ENCODE results near the gene ADSL. TPM values are rescaled to one million over a fixed set of nuclear protein-coding genes. Genes with fewer than 3 reads are reported as not detected.

The ADSL gene
- 10 to 100 TPM; 34.0 to 48.1 (median 42.8) TPM for total RNA-seq
- long read RNA-seq, donor 1, full-length matches to known transcripts, result 49 of 61 reads
- long read RNA-seq, donor 1, partial matches to known transcripts, result 3 of 61 reads
- long read RNA-seq, donor 1, other reads (novel, unspliced or antisense), result 9 of 61 reads
- long read RNA-seq, donor 2, full-length matches to known transcripts, result 48 of 51 reads
- long read RNA-seq, donor 2, partial matches to known transcripts, result 0 of 51 reads
- long read RNA-seq, donor 2, other reads (novel, unspliced or antisense), result 3 of 51 reads

DNA sequence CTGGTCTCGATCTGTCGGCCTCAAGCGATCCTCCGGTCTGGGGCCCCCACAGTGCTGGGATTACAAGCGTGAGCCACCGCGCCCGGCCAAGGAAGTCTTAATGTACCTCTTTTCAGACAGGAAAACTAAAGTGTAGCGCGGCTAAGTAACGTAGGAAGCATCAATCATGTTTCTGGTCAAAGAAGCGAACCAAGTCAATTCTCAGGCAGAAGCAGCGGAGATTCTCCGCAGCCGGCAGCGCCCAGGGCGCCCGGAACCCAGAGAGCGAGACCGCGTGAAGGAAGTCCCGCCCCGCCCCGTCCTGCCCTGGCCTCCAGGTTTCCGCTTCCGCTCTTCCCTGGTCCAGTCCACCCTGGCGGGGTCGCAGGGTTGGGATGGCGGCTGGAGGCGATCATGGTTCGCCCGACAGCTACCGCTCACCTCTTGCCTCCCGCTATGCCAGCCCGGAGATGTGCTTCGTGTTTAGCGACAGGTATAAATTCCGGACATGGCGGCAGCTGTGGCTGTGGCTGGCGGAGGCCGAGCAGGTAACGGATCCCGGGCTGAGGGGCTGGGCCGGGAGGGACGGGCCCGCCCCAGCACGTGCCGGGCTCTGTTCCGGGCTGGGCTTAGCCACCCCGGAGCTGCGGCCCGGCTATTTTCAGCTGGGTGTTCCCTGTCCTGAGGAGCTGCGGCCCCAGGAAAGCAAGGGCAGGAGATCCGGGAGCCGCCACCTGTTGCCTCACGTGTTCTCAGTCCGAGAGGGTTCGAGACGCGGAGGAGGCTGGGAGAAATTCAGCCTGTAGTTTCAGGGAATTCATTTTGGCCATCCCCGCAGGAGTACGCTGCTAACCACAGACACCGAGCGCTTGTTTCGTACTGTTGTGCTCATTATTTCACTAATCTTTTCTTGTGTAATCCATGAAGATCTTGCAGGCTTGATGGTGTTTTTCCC is at the start of gene ADSL:
Gene ADSL (plus strand): TSS at position 316 of the 934 bp plus-strand sequence. CDS start 59 bp downstream, at position 375.
- intact Hi-C loops (cut with DNase I, micrococcal nuclease), result loop anchor here in 1 of 2 donors (10.0 kb wide), 2 partner anchors 302 to 812 kb away; partner anchors contain the start of gene RPS19BP1
- ATAC-seq (peak; percentile 94), DNase-seq (peak; percentile 93)
- Histone ChIP-seq H3K9me3 (no peaks in the 10 kb centered on the region), H3K36me3 (ENCODE audit: low read depth) (no peaks in the 10 kb centered on the region), H3K4me3 (peak within 1 kb of the TSS; percentile 56), H3K4me1 (ENCODE audit: low read depth) (peaks cover 22% of the 10 kb centered on the region)
- TF ChIP-seq, protein P1, sequence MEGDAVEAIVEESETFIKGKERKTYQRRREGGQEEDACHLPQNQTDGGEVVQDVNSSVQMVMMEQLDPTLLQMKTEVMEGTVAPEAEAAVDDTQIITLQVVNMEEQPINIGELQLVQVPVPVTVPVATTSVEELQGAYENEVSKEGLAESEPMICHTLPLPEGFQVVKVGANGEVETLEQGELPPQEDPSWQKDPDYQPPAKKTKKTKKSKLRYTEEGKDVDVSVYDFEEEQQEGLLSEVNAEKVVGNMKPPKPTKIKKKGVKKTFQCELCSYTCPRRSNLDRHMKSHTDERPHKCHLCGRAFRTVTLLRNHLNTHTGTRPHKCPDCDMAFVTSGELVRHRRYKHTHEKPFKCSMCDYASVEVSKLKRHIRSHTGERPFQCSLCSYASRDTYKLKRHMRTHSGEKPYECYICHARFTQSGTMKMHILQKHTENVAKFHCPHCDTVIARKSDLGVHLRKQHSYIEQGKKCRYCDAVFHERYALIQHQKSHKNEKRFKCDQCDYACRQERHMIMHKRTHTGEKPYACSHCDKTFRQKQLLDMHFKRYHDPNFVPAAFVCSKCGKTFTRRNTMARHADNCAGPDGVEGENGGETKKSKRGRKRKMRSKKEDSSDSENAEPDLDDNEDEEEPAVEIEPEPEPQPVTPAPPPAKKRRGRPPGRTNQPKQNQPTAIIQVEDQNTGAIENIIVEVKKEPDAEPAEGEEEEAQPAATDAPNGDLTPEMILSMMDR (IDR thresholded peaks at IDR 0.05), result no peak

DNA sequence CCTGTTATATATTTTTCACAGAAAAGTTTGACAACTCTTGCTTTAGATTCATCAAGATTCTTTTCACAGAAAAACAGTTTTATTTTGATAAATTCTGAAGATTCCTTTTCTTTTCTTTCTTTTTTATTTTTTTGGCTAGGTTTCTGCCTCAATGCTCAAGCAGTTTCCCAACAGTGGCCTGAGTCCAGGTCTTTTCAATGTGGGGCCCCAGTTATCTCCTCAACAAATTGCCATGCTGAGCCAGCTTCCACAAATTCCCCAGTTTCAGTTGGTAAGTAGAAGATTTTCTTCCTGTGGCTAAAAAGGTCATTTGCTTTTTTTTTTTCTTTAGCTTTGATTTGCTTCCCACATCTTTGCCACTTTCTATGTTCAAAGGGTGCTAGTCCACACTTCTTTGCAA is 46.0 kb upstream of the ADSL start:
- Histone ChIP-seq H3K9me3 (no peaks in the 10 kb centered on the region), H3K4me3 (no peak overlapping the region), H3K4me1 (ENCODE audit: low read depth) (no peaks in the 10 kb centered on the region), H3K36me3 (ENCODE audit: low read depth) (peaks cover 7% of the 10 kb centered on the region)
- ATAC-seq (no peak), DNase-seq (no peak)
- intact Hi-C loops (cut with DNase I, micrococcal nuclease), result no loop called here
- TF ChIP-seq, protein P1 (IDR thresholded peaks at IDR 0.05), result no peak

DNA sequence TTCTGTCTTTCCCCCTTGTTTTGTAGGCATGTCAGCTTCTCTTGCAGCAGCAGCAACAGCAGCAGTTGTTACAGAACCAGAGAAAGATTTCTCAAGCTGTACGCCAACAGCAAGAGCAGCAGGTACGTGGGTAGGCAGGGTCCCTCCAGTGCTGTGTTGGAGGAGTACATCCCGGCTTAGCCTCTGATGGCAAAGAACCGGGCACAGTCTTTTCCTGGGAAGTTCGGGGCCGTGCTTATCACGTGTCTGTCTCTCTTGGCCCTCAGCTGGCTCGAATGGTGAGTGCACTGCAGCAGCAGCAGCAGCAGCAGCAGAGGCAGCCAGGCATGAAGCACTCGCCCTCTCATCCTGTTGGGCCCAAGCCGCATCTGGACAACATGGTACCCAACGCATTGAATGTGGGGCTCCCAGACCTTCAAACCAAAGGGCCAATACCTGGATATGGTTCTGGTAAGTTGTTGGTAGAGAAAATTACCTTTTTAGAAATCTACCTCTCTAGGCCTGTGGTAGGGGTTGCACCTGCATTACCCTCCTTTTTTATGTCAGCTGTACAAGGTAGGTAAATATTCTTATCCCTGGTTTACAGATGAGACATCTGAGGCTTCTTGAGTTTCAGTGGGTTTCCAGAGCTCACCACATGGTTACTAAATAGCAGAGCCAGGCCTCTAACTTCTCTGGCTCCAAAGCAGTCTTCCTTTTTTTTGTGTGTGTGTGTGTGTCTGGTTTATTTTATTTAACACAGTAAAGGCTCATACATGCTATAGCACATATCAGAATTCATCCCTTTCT is 45.2 kb upstream of the ADSL start:
- intact Hi-C loops (cut with DNase I, micrococcal nuclease), result no loop called here
- no peak overlapping the region for H3K4me3 ChIP-seq
- no peaks in the 10 kb centered on the region for H3K9me3 ChIP-seq
- TF ChIP-seq, protein P1 (IDR thresholded peaks at IDR 0.05), result no peak
- no peak for ATAC-seq
- H3K4me1 ChIP-seq (ENCODE audit: low read depth), result no peaks in the 10 kb centered on the region
- no peak for DNase-seq
- peaks cover 7% of the 10 kb centered on the region for H3K36me3 ChIP-seq (ENCODE audit: low read depth)

DNA sequence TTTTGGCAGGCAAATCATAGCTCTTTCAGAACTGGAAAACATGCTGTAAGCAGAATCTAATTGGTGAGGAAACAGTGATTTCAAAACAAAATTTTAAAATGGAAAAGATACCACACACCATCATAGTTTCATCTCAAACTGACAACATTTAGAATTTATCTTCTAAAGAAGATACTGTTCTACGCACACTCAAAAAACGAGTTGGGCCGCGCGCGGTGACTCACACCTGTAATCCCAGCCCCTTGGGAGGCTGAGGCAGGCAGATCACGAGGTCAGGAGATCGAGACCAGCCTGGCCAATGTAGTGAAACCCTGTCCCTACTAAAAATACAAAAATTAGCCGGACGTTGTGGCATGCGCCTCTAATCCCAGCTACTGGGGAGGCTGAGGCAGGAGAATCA is 44.2 kb upstream of the ADSL start:
- intact Hi-C loops (cut with DNase I, micrococcal nuclease), result no loop called here
- Histone ChIP-seq H3K4me1 (ENCODE audit: low read depth) (no peaks in the 10 kb centered on the region), H3K36me3 (ENCODE audit: low read depth) (peaks cover 7% of the 10 kb centered on the region), H3K4me3 (no peak overlapping the region), H3K9me3 (no peaks in the 10 kb centered on the region)
- TF ChIP-seq, protein P1 (IDR thresholded peaks at IDR 0.05), result no peak
- ATAC-seq (no peak), DNase-seq (no peak)

DNA sequence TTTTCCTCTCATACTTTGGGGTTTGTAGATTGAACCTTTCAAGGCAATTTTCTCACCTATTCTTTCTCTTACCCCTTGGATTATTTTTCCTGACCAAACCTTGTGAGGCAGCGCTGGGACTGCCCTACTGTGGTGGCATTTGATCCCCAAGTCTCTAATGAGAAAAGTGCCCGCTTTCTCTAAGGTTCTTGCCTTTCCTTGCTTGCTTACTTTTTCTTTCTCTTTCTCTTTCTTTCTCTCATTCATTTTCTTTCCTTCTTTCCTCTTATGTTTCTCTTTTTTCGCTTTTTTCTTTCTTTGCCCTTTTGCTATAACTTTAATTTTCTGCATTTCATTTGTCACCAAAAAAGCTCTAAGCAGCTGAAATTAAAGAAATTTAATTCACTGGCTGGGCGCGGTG is 40.7 kb upstream of the ADSL start:
- intact Hi-C loops (cut with DNase I, micrococcal nuclease), result no loop called here
- DNase-seq (no peak), ATAC-seq (no peak)
- peaks cover under 1% of the 10 kb centered on the region for H3K4me1 ChIP-seq (ENCODE audit: low read depth)
- TF ChIP-seq, protein P1 (IDR thresholded peaks at IDR 0.05), result no peak
- H3K4me3 ChIP-seq, result no peak overlapping the region
- H3K36me3 ChIP-seq (ENCODE audit: low read depth), result peaks cover 14% of the 10 kb centered on the region
- H3K9me3 ChIP-seq, result no peaks in the 10 kb centered on the region

Measured in mucosa of descending colon (tissue), 3 donors.